Non-pigmented ciliary epithelial cell (primary cell): ENCODE data around the gene SCART1.
"Not testable (repeated sequence)": the region's sequence is repeated elsewhere in the genome, so short reads cannot be mapped to it uniquely, and the experiment has no call there.

Experiments
- DNase-seq: peaks from one replicate; pipeline ENCODE4 v3.0.0-alpha.2; 2010; ENCODE audit warnings: low read depth

SCART1 gene

DNA sequence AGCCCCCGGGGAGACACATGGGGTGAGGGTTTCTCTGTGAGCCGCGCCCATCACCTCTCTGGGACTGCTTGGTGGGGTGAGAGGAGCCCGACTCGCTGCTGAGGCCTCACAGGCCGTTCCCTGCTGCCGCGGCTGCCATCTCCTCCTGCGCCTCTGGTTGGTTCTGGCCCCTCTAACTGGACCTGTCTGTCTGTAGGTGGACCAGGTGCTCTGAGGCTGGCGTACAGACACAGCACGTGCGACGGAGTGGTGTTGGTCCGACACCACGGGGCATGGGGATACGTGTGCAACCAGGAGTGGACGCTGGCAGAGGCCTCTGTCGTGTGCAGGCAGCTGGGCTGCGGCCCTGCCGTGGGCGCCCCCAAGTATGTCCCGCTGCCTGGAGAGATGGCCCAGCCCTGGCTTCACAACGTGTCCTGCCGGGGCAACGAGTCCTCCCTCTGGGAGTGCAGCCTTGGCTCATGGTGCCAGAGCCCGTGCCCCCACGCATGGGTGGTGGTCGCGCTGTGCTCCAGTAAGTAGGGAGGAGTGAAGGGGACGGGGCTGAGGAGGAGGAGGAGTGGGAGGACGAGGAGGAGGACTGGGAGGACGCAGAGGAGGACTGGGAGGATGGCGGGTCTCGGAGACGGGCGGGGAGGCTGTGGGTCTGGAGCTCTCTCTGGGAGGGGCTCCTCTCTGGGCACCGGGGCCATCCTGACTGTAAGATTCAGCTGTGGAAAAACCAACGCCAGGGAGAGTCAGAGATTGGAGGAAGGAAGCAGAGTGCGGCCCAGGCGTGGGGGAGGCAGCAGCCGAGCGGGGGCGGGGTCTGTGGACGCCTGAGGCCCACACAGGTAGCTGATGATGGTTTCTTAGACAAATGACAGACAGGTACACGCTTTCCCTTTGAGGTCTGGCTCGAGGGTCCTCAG, 2.6 kb downstream of the SCART1 start:
- DNase-seq = no peak

DNA sequence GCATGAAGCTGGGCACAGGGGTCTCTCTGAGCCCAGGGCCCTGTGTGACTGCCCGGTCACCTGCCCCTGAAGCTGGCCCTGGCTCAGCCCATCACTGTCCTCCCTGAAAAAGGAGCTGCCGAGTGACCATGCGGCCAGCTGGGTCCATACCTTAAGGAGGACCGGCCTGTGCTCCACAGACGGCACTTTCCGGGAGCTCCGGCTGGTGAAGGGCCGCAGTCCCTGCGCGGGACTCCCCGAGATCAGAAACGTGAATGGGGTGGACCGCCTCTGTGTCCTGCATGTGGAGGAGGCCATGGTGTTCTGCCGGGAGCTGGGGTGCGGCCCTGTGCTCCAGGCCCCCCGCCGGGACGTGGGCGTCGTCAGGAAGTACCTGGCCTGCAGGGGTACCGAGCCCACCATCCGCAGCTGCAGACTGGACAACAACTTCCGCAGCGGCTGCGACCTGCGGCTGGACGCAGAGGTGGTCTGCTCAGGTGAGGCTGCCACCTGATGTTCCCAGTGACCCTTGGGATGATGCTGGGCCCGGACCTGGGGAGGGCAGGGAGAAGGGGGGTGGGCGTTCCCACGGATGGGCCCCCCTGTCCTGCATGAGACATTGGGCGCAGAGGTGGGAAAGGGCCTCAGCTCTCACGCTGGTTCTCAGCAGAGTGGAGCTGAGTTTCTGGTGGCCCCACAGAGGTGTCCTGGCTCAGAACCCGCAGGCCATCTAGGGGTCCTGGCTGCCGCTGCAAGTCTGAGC, 3.5 kb downstream of the SCART1 start:
- no peak for DNase-seq

DNA sequence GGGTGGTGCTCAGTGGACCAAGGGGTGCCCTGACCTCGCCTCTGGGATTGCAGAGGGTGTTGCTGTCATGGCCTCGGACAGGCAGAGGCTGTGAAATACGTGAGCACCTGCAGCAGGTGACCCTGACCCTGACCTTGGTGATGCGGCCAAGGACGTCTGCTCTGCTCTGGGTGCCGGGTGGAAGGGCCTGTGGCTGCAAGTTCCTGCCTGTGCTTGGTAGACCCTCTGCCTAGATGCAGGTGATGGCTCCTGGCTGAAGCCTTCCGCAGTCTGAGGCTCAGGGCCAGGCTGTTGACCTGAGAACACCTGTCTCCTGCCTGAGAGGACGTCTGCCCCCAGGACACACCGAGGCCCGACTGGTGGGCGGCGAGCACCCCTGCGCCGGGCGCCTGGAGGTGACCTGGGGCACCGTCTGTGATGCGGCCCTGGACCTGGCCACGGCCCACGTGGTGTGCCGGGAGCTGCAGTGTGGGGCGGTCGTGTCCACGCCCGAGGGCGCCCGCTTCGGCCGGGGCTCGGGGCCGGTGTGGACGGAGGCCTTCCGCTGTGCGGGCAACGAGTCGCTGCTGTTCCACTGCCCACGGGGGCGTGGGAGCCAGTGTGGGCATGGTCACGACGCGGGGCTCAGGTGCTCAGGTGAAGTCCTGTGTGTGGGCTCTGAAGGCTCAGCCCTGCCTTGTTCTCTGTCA, 4.4 kb downstream of the SCART1 start:
- DNase-seq = no peak

DNA sequence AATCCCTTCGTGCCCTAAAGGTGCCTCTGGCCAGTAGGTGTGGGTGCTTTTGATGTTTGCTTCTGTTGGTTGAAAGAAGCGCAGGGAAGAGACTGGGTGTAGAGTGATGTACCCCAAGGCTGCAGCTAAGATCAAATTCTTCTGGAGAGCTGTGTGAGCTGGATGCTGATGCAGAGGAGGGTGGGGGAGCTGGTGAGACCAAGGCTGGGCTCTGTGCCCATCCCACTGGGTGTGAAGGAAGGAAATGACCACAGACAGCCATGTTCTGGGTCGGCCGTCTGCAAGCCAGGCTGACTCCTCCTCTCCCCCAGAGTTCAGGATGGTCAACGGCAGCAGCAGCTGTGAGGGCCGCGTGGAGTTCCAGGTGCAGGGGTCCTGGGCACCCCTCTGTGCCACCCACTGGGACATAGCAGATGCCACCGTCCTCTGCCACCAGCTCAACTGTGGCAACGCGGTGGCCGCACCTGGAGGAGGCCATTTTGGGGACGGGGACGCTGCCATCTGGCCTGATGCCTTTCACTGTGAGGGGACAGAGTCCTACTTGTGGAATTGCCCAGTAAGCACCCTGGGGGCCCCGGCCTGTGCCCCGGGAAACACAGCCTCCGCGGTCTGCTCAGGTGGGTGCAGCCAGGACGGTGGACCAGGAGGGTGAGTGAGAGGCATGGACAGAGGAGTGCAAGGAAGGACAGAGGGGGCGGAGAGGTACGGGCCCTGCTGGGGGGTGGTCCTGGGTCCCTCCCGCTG, 5.1 kb downstream of the SCART1 start:
- no peak for DNase-seq

DNA sequence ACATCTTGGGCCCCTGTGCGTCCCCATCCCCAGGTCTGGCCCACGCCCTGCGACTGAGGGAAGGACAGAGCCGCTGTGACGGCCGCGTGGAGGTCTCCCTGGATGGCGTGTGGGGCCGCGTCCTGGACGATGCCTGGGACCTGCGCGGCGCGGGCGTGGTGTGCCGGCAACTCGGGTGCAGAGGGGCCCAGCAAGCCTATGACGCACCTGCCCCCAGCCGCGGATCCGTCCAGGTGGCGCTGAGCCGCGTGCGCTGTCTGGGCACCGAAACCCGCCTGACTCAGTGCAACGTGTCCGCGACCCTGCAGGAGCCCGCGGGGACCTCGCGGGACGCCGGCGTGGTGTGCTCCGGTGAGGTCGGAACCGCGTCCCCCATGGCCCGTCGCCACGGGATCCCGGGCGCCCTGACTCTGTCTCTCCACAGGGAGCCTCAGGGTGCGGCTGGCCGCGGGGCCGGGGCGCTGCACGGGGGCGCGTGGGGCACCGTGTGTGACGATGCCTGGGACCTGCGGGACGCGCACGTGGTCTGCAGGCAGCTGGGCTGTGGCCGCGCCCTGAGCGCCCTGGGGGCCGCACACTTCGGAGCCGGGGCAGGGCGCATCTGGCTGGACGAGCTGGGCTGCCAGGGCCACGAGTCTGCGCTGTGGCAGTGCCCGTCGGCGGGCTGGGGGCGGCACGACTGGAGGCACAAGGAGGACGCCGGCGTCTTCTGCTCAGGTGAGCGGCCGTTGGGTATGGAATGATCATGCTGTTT, 5.9 kb downstream of the SCART1 start:
- no peak for DNase-seq

DNA sequence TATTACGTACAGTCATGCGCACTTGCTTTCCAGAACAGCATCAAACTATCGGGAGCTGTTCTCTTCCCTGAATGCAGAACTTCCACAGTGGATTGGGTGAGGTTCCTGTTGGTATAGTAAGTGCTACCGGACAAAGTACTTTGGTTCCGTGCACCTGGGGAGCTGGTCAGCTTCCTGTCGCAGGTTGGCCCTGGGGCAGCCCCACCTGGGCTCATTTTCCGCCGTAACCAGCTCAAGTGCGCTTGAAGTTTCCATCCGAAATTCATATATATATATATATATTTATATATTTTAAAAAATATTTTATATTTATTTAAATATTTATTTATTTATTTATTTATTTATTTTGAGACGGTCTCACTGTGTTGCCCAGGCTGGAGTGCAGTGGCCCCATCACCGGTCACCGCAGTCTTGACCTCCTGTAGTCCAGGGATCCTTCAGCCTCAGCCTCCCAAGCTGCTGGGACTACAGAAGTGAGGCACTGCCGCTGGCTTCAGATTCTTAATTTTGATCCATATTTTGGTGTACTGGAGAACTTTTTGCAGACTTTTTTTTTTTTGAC, 6.5 kb downstream of the SCART1 start:
- no peak for DNase-seq

DNA sequence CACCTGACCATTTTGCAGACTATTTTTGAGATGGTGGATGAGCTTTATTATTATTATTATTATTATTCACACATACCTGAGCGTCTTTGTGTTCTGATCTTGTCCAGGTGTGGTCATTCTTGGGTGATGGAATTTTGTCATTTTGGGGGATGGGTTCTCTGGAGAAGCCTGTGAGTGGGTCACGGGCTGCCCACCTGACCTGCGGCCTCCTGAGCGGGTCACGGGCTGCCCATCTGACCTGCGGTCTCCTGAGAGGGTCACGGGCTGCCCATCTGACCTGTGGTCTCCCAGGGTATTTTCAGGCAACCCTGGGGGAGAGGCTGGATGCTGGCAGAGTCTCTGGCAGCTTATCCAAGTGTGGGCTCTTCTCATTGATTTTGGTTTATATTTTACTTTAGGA, 7.3 kb downstream of the SCART1 start:
- DNase-seq = no peak

DNA sequence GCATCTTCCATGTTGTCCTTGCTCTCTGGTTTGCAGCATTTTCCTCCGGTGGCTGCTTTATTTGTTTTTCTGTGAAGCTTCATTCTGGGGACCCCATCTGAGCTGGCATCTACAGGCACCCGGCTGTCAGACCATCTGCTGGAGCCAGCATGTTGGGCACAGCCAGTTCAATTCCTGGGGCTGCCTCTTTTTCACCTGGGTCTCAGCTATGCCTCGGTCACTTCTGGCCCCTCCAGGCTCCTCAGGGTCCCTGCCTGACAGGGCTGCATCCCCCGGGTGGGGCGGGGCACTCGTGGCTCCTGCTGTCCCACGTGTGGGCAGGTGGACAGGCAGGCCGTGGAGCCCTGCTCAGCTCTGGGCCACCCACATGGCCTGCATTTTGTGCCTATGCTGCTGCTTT, 8.1 kb downstream of the SCART1 start:
- no peak for DNase-seq

DNA sequence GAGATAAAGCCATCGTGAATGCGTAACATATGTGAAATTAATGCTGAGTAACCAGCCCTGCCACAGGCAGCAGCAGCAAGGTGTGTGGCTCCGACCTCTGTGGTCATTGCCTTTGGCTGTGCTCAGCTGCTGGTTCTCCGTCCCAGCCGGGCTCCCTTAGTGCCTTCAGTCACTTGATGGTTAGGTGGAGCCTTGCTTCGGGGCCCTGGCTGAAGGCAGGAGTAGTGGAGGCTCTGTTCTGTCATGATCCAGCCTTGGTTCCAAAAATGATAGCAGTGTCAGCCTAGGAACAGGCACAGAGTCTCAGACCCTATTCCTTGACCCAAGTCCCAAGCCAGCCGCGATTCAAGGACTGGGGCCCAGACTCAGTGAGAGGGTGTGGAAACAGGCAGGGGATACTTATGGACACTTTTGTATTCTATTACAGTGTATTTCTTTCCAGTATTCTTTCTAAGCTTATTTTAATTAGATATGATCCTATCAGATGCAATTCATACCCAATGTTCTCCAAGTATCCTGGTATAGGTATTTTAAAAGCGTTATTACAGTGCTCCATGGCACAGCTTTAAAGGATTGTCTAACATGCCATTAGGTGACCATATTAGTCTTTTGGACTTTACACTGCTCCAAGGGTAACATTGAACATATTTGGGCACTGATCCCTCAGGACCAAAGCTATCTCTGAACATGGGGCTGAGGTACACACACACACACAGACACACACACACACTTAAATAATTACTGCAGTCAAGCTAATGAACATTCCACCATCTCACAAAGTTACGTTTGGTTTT, 9.0 kb downstream of the SCART1 start:
- DNase-seq = no peak

DNA sequence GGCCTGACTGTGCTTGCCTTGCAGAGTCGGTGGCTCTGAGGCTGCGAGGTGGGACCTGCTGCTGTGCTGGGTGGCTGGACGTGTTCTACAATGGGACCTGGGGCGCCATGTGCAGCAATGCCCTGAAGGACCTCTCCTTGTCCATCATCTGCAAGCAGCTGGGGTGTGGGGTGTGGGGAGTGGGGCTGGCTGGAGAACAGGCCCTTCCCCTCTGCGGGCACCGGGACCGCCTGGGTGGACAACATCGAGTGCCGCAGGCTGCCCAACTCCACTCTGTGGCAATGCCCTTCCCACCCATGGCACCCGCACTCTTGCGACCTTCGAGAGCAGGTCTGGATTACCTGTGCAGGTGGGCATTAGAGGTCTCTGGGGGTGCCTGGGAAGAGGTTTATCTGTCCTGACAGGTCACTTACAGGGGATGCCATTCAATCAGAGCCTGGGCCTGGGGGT, 10.9 kb downstream of the SCART1 start:
- no peak for DNase-seq

DNA sequence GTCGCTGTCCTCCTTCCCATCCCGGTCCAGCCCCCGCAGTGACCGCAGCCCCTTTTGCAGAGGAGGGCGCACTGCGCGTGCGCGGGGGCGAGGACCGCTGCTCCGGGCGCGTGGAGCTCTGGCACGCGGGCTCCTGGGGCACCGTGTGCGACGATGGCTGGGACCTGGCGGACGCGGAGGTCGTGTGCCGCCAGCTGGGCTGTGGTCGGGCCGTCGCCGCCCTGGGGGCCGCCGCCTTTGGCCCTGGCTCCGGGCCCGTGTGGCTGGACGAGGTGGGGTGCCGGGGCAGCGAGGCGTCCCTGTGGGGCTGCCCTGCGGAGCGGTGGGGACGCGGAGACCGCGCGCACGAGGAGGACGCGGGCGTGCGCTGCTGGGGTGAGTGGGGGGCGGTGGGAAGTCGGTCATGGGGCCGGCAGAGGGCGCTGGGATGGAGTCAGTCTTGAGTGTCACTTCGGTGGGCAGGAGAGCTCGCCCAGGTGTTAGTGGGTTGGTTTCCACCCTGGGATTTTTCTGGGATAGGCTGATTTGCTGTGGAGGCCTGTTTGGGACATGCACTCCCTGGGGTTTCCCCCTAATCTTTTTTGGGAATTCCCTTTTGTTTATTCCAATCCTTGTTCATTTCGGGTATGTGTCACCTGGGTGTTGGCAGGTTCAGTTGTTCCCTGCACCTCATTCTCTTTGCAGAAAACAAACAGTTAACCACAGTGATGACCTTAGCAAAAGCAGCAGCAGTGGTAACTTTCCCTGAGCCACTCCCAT, 11.6 kb downstream of the SCART1 start:
- DNase-seq = no peak

DNA sequence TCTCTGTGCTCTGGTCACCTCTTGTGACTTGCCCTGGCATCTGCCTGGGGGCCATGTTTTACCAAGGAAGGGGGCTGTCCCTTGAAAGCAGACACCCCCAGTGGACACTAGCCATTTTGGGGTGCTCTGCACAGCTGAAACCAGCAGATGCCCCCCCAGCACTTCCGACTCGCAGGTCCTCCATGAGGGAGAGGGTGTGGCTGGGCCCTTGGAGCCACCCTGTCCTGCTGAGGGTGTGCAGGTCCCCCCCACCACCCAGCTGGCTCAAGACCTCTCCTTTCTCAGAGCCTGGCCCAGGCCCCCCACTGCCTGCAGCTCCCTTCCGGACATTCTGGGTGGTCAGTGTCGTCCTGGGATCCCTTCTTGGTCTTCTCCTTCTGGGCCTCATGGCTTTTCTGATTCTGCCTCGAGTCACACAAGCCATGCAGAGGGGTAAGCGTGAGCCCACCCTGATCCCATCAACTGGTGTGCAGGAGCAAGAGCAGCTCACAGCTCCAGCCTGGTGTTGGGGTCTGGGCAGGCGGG, 12.3 kb downstream of the SCART1 start:
- no peak for DNase-seq

DNA sequence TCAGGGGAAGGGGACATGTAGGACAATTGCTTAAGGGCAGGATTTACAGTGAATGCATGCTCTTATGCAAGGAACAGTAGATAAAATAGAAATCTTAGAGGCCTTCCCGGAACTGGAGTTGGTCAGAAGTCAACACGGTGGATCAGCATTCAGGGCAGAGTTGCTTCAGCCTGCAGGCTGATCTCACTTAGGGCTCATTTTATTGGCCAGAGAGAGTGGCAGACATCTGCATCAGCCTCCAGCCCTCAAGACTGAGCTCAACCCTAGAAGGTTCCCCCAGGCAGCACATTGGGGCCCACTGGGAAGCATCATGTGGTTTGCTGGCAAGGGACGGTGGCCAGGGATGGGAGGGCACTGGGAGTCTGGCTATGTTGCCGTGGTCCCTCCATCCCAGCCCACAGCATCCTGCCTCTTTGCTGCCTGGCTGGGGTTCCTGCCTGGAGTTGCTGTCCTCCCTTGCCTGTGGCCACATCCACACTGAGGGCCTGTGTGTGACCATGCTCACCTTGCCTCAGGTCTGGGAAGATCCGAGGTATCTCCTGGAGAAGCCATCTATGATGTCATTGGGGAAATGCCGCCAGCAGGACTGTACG, 13.0 kb downstream of the SCART1 start:
- DNase-seq = no peak

DNA sequence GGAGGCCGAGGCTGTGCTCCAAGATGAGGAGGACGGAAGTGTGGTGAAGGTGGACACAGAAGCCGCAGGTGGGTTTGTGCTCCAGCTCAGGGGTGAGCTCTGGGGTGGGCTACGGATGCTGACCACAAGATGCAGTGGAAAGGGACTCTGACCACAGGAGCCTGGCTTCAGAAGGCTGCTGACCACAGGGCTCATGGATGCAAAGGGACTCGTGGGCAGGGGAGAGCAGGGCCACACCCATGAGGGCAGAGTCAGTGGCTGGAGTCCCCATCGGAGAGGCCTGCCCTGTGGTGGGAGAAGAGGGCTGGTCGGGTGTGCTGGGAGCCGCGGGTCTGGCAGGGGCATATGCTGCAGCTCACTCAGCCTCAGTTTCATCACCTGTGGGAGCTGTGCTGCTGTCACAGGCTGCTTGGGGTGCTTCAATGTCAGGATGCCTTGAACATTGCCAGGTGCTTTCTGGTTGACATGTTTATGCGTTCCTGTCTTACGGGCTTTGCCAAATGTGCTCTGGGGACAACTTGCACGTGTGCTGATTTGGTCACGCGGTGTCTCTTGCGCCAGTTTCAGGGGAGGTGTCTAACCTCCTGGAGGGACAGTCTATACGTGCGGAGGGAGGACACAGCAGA, 13.7 kb downstream of the SCART1 start:
- DNase-seq = no peak

DNA sequence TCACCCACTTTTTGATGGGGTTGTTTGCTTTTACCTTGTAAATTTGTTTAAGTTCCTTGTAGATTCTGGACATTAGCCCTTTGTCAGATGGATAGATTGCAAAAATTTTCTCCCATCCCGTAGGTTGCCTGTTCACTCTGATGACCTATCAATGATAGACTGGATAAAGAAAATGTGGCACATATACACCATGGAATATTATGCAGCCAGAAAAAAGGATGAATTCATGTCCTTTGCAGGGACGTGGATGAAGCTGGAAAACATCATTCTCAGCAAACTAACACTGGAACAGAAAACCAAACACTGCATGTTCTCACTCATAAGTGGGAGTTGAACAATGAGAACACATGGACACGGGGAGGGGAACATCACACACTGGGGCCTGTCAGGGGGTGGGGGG, 15.5 kb downstream of the SCART1 start:
- not testable (repeated sequence) for DNase-seq

DNA sequence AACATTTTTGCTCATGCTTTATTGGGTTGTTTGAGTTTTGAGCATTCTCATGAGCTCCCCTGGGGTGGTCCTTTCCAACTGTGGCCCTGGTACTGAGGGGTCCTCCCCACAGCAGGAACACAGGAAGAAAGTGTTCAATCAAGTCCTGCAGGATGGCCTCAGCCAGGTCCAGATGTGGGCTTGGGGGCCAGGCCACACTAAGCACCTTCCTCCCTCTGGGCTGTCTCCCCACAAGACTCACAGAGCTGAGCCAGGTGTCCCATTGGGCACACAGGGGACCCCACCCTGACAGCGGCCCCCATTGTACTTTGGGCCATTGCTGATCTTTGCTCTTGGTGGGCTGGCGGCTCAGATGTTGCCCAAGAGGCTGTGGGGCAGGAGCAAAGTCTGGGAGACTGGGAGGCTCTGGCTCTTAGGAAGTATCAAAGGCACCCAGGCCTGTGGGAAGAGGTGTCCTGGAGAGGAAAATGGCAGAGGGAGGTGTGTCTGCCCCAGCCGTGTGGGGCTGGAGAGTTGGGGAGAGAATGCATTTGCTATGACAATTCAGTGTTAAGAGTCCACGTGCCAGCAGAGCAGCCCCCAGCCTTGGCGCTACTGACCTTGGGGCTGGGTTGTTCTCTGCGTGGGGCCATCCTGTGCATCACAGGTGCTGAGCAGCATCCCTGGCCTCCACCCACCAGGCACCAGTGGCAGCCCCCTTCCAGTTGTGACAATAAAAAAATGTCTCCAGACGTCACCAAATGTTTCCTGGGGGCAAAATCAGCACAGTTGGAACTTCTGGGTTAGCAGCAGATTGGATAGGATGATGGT, 17.8 kb downstream of the SCART1 start:
- no peak for DNase-seq

DNA sequence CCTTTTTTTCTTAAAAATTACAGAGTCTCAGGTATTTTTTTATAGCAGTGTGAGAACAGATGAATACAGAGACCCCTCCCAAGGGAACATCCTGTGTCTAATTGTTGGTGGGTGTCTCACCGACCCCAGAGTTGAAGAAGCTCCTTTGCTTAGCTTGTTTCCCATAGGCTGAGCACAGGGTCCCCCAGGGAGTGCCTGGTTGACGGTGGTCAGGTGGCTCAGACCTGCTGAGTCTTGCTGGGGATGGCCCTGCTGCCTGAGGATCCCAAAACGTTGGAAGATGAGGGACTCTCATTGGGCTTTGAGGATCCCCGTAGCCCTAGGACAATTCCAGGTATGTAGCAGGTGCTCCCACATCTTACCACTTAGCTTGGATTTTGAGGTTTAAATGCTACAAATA, 19.5 kb downstream of the SCART1 start:
- DNase-seq = no peak
